ENCODE data around the gene TMEM121. TPM values are rescaled to one million over a fixed set of nuclear protein-coding genes. Genes with fewer than 3 reads are reported as not detected.

Gene TMEM121
- total and polyA plus RNA-seq, 2 of the 4 experiments (the other 2 are of a cell fraction), result 2.7 to 6.3 TPM

- H3K4me1 ChIP-seq (ENCODE audit: control insufficient read depth, insufficient read depth, low read length), result no peaks in the 10 kb centered on the region
- ChIA-PET CTCF (no interaction called here), POLR2A (ENCODE audit: unreplicated experiment) (no interaction called here)
- H3K36me3 ChIP-seq (ENCODE audit: control insufficient read depth, insufficient read depth, low read length), result no peaks in the 10 kb centered on the region
- intact Hi-C loops (cut with micrococcal nuclease) (no loop called here), dilution Hi-C loops (cut with HindIII; ENCODE audit: low sequenced_read_pairs, unreplicated experiment) (no loop called here), in situ Hi-C loops (cut with MboI; ENCODE audit: low sequenced_read_pairs) (no loop called here)
- no TSS peak for BruUV-seq (replicated peaks)
- H3K18ac ChIP-seq (ENCODE audit: low read depth, low read length), result no peak overlapping the region
- no peak overlapping the region for H3K4ac ChIP-seq (ENCODE audit: low read depth, low read length)
- no peaks in the 10 kb centered on the region for H4K20me1 ChIP-seq (ENCODE audit: insufficient read depth, low read length)
- no peak overlapping the region for H2AK9ac ChIP-seq (replicated peaks; ENCODE audit: low read depth, low read length, poor library complexity)
- TF ChIP-seq SMC3 (IDR thresholded peaks at IDR 0.05; ENCODE audit: low read depth, low read length) (no peak), MAFK (IDR thresholded peaks at IDR 0.05; ENCODE audit: low read depth, low read length) (no peak), CHD1 (IDR thresholded peaks at IDR 0.05; ENCODE audit: low read depth, low read length) (no peak), RCOR1 (IDR thresholded peaks at IDR 0.05; ENCODE audit: insufficient replicate concordance, low read length) (no peak), MAZ (IDR thresholded peaks at IDR 0.05; ENCODE audit: borderline replicate concordance, low read depth, low read length) (no peak), BHLHE40 (IDR thresholded peaks at IDR 0.05; ENCODE audit: low read depth, low read length) (no peak)
- H2BK5ac ChIP-seq (ENCODE audit: low read depth, low read length, poor library complexity, severe bottlenecking), result no peak overlapping the region
- no peak overlapping the region for H4K8ac ChIP-seq (ENCODE audit: low read depth in 2 of 2, low read length in 2 of 2)
- no peak overlapping the region for H3K4me2 ChIP-seq (ENCODE audit: low read depth, low read length)
- H4K91ac ChIP-seq (ENCODE audit: insufficient read depth, low read depth, low read length), result no peak overlapping the region
- no peaks in the 10 kb centered on the region for H3K9me3 ChIP-seq (ENCODE audit: control insufficient read depth, insufficient read depth, low read length)
- no peak overlapping the region for H3K14ac ChIP-seq (replicated peaks; ENCODE audit: low read depth, low read length)
- H2BK15ac ChIP-seq (ENCODE audit: low read depth, low read length), result no peak overlapping the region
- no peaks in the 10 kb centered on the region for H3K9me1 ChIP-seq (ENCODE audit: insufficient read depth, low read length)
- H3K9ac ChIP-seq (ENCODE audit: low read depth, low read length), result no peak overlapping the region
- no peak overlapping the region for H4K5ac ChIP-seq (ENCODE audit: low read depth, low read length)
- 91% methylated on average over 10 of the region's 31 CpGs; no CpG with 5 or more reads in 1 of the 2 experiments for WGBS, 2 experiments (ENCODE audit: extremely low coverage in 2 of 2, insufficient read length in 1 of 2)
- no peak for ATAC-seq (ENCODE audit: low read depth)
- no peaks in the 10 kb centered on the region for H3K27me3 ChIP-seq (ENCODE audit: control insufficient read depth, insufficient read depth, low read length)
- DNase-seq, result no peak
- H3K56ac ChIP-seq (ENCODE audit: extremely low read depth, insufficient read depth, low read length), result no peak overlapping the region
- H3K4me3 ChIP-seq (ENCODE audit: insufficient read depth, low read depth, low read length), result no peak overlapping the region
- no peaks in the 10 kb centered on the region for H3K79me1 ChIP-seq (ENCODE audit: low read depth in 1 of 2, low read length in 2 of 2)
- H3K27ac ChIP-seq (ENCODE audit: insufficient read depth, low read length), result no peak overlapping the region
- no peak overlapping the region for H2BK120ac ChIP-seq (ENCODE audit: low read depth, low read length)
- no peak overlapping the region for H2AFZ ChIP-seq (replicated peaks; ENCODE audit: low read length, poor library complexity)
- H3K23ac ChIP-seq (ENCODE audit: low read depth, low read length), result no peak overlapping the region
- H2BK20ac ChIP-seq (ENCODE audit: low read depth, low read length), result no peak overlapping the region
- H2AK5ac ChIP-seq (ENCODE audit: low read depth, low read length), result no peak overlapping the region
These were observed 28.5 kb upstream of the TMEM121 start for GRCh38 chr14:105497671-105498429.

Data from IMR-90 (cell line).